Muscle layer of colon (tissue), 2 donors: ENCODE results near the gene RAB17.

ENCODE experiments used
- H3K27ac ChIP-seq: one replicate; pipeline ENCODE4 v1.7.0; 2013; ENCODE audit warnings: low read depth, mild to moderate bottlenecking, low read length, moderate library complexity
- H3K27me3 ChIP-seq, 2 donors: one replicate each; pipeline ENCODE4 v1.7.0; 2013; ENCODE audit warnings: low read length in 2 of 2, mild to moderate bottlenecking in 2 of 2; ENCODE audit not compliant: insufficient read depth in 2 of 2, control insufficient read depth in 1 of 2
- H3K36me3 ChIP-seq: one replicate; pipeline ENCODE4 v1.7.0; 2013; ENCODE audit warnings: mild to moderate bottlenecking, low read length; ENCODE audit not compliant: insufficient read depth
- H3K4me1 ChIP-seq: one replicate; pipeline ENCODE4 v1.7.0; 2013; ENCODE audit warnings: mild to moderate bottlenecking, low read length; ENCODE audit not compliant: insufficient read depth
- H3K4me3 ChIP-seq, 2 donors: one replicate each; pipeline ENCODE4 v1.7.0; 2013; ENCODE audit warnings: low read length in 2 of 2, low read depth in 1 of 2, mild to moderate bottlenecking in 1 of 2, moderate library complexity in 1 of 2
- H3K9ac ChIP-seq: one replicate; pipeline ENCODE4 v1.7.0; 2013; ENCODE audit warnings: low read length
- H3K9me3 ChIP-seq: one replicate; pipeline ENCODE4 v1.7.0; 2013; ENCODE audit warnings: mild to moderate bottlenecking, low read length
- donor health status: abdominal sarcoma.
- donor health status: Adenocarcinoma of cecum.

RAB17 gene

GRCh38 chr2:237536617-237537016, 53.9 kb downstream of the RAB17 start:
- H3K9me3 ChIP-seq = no peaks in the 10 kb centered on the region
- no peaks in the 10 kb centered on the region for H3K27me3 ChIP-seq
- H3K27ac ChIP-seq = no peak overlapping the region
- no peaks in the 10 kb centered on the region for H3K36me3 ChIP-seq
- no peak overlapping the region for H3K4me3 ChIP-seq
- no peak overlapping the region for H3K9ac ChIP-seq
- H3K4me1 ChIP-seq = no peaks in the 10 kb centered on the region

GRCh38 chr2:237536083-237536415, 54.5 kb downstream of the RAB17 start:
- Histone ChIP-seq H3K36me3 (no peaks in the 10 kb centered on the region), H3K9me3 (no peaks in the 10 kb centered on the region), H3K27me3 (no peaks in the 10 kb centered on the region), H3K4me3 (no peak overlapping the region), H3K27ac (no peak overlapping the region), H3K4me1 (no peaks in the 10 kb centered on the region), H3K9ac (no peak overlapping the region)

- no peak overlapping the region for H3K27ac ChIP-seq
Measured at GRCh38 chr2:237535385-237536082, 55.0 kb downstream of the RAB17 start.

GRCh38 chr2:237534380-237534779, 56.2 kb downstream of the RAB17 start:
- Histone ChIP-seq H3K4me3 (no peak overlapping the region), H3K27me3 (no peaks in the 10 kb centered on the region), H3K9ac (no peak overlapping the region), H3K4me1 (no peaks in the 10 kb centered on the region), H3K9me3 (no peaks in the 10 kb centered on the region), H3K36me3 (no peaks in the 10 kb centered on the region), H3K27ac (no peak overlapping the region)

More at GRCh38 chr2:237535385-237536082, 55.0 kb downstream of the RAB17 start:
- Histone ChIP-seq H3K4me1 (no peaks in the 10 kb centered on the region), H3K36me3 (no peaks in the 10 kb centered on the region), H3K9me3 (no peaks in the 10 kb centered on the region), H3K4me3 (no peak overlapping the region), H3K9ac (no peak overlapping the region), H3K27me3 (no peaks in the 10 kb centered on the region)

- no peaks in the 10 kb centered on the region for H3K36me3 ChIP-seq
- no peak overlapping the region for H3K4me3 ChIP-seq
- H3K27me3 ChIP-seq = no peaks in the 10 kb centered on the region
- H3K9ac ChIP-seq = no peak overlapping the region
- no peaks in the 10 kb centered on the region for H3K9me3 ChIP-seq
- H3K27ac ChIP-seq = no peak overlapping the region
- no peaks in the 10 kb centered on the region for H3K4me1 ChIP-seq
Measured at GRCh38 chr2:237533668-237534161, 56.8 kb downstream of the RAB17 start.

- no peak overlapping the region for H3K4me3 ChIP-seq
- H3K27me3 ChIP-seq = no peaks in the 10 kb centered on the region
- H3K27ac ChIP-seq = no peak overlapping the region
- H3K4me1 ChIP-seq = no peaks in the 10 kb centered on the region
- no peaks in the 10 kb centered on the region for H3K36me3 ChIP-seq
- H3K9me3 ChIP-seq = no peaks in the 10 kb centered on the region
- H3K9ac ChIP-seq = no peak overlapping the region
Measured at GRCh38 chr2:237532160-237532559, 58.4 kb downstream of the RAB17 start.

- Histone ChIP-seq H3K9ac (no peak overlapping the region), H3K4me3 (no peak overlapping the region), H3K27ac (no peak overlapping the region), H3K9me3 (no peaks in the 10 kb centered on the region), H3K27me3 (no peaks in the 10 kb centered on the region), H3K4me1 (no peaks in the 10 kb centered on the region), H3K36me3 (no peaks in the 10 kb centered on the region)
Measured at GRCh38 chr2:237530472-237531433, 59.8 kb downstream of the RAB17 start.

GRCh38 chr2:237529452-237530402, 60.8 kb downstream of the RAB17 start:
- no peak overlapping the region for H3K9ac ChIP-seq
- H3K9me3 ChIP-seq = no peaks in the 10 kb centered on the region
- no peaks in the 10 kb centered on the region for H3K4me1 ChIP-seq
- no peak overlapping the region for H3K27ac ChIP-seq
- no peaks in the 10 kb centered on the region for H3K36me3 ChIP-seq
- no peaks in the 10 kb centered on the region for H3K27me3 ChIP-seq
- no peak overlapping the region for H3K4me3 ChIP-seq

- no peak overlapping the region for H3K9ac ChIP-seq
Measured at GRCh38 chr2:237527766-237528165, 62.8 kb downstream of the RAB17 start.

GRCh38 chr2:237527233-237527632, 63.3 kb downstream of the RAB17 start:
- H3K4me3 ChIP-seq = no peak overlapping the region
- H3K27me3 ChIP-seq = no peaks in the 10 kb centered on the region
- no peaks in the 10 kb centered on the region for H3K4me1 ChIP-seq
- H3K9ac ChIP-seq = no peak overlapping the region
- H3K27ac ChIP-seq = no peak overlapping the region
- no peaks in the 10 kb centered on the region for H3K9me3 ChIP-seq
- no peaks in the 10 kb centered on the region for H3K36me3 ChIP-seq

More at GRCh38 chr2:237527766-237528165, 62.8 kb downstream of the RAB17 start:
- no peaks in the 10 kb centered on the region for H3K27me3 ChIP-seq
- H3K4me1 ChIP-seq = no peaks in the 10 kb centered on the region
- H3K4me3 ChIP-seq = no peak overlapping the region
- no peak overlapping the region for H3K27ac ChIP-seq
- H3K36me3 ChIP-seq = no peaks in the 10 kb centered on the region
- no peaks in the 10 kb centered on the region for H3K9me3 ChIP-seq
